WTC11 (cell line): ENCODE data around the gene ANO9.

Experiments
- ESRRA ChIP-seq: sonication (generic); formaldehyde crosslinking; IDR thresholded peaks from 2 replicates; pipeline ENCODE4 v1.8.1; 2022; ENCODE audit warnings: mild to moderate bottlenecking, missing genetic modification reagents, borderline replicate concordance
- SMAD4 ChIP-seq: sonication (generic); formaldehyde crosslinking; IDR thresholded peaks from 2 replicates; pipeline ENCODE4 v1.8.0; 2022; ENCODE audit warnings: mild to moderate bottlenecking, missing genetic modification reagents
- ZNF138 ChIP-seq: sonication (generic); formaldehyde crosslinking; conservative IDR thresholded peaks from 2 replicates; pipeline ENCODE4 v1.8.1; 2022; ENCODE audit warnings: mild to moderate bottlenecking, moderate library complexity, missing genetic modification reagents
- ZNF423 ChIP-seq: fragments of 250-450 bp; sonication (Bioruptor Pico); IDR thresholded peaks from 2 replicates; pipeline ENCODE4 v2.1.2; 2022; ENCODE audit warnings: mild to moderate bottlenecking, moderate library complexity
- TF ChIP-seq, protein P1 (sequence below): sonication (generic); formaldehyde crosslinking; IDR thresholded peaks from 2 replicates; pipeline ENCODE4 v1.8.0; 2022; ENCODE audit warnings: mild to moderate bottlenecking, missing genetic modification reagents
- TF ChIP-seq, protein P2 (sequence below): fragments of 200-600 bp; IDR thresholded peaks from 2 replicates; pipeline ENCODE4 v1.8.0; 2022; ENCODE audit warnings: antibody characterized with exemption
- TF ChIP-seq, protein P3 (sequence below): sonication (generic); formaldehyde crosslinking; IDR thresholded peaks from 2 replicates; pipeline ENCODE4 v1.8.1; 2022; ENCODE audit warnings: low read depth, missing genetic modification reagents, borderline replicate concordance

GRCh38 chr11:449889-450808 is 8.3 kb upstream of the ANO9 start, which contains the start of gene PTDSS2:
- TF ChIP-seq ZNF423 (CRISPR knock-in tag) (0 out of 2 replicates have a peak, but pooled peaks have one; percentile 24), ESRRA (CRISPR knock-in tag) (peak; percentile 87), ZNF138 (CRISPR knock-in tag) (0 out of 2 replicates have a peak, but pooled peaks have one; percentile 33), SMAD4 (no peak)
- TF ChIP-seq, protein P1, sequence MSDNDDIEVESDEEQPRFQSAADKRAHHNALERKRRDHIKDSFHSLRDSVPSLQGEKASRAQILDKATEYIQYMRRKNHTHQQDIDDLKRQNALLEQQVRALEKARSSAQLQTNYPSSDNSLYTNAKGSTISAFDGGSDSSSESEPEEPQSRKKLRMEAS (CRISPR knock-in tag): peak; percentile 74; the same call in 1 of the 2 replicates
- TF ChIP-seq, protein P2, sequence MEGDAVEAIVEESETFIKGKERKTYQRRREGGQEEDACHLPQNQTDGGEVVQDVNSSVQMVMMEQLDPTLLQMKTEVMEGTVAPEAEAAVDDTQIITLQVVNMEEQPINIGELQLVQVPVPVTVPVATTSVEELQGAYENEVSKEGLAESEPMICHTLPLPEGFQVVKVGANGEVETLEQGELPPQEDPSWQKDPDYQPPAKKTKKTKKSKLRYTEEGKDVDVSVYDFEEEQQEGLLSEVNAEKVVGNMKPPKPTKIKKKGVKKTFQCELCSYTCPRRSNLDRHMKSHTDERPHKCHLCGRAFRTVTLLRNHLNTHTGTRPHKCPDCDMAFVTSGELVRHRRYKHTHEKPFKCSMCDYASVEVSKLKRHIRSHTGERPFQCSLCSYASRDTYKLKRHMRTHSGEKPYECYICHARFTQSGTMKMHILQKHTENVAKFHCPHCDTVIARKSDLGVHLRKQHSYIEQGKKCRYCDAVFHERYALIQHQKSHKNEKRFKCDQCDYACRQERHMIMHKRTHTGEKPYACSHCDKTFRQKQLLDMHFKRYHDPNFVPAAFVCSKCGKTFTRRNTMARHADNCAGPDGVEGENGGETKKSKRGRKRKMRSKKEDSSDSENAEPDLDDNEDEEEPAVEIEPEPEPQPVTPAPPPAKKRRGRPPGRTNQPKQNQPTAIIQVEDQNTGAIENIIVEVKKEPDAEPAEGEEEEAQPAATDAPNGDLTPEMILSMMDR: no peak
- TF ChIP-seq, protein P3, sequence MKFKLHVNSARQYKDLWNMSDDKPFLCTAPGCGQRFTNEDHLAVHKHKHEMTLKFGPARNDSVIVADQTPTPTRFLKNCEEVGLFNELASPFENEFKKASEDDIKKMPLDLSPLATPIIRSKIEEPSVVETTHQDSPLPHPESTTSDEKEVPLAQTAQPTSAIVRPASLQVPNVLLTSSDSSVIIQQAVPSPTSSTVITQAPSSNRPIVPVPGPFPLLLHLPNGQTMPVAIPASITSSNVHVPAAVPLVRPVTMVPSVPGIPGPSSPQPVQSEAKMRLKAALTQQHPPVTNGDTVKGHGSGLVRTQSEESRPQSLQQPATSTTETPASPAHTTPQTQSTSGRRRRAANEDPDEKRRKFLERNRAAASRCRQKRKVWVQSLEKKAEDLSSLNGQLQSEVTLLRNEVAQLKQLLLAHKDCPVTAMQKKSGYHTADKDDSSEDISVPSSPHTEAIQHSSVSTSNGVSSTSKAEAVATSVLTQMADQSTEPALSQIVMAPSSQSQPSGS (CRISPR knock-in tag): no peak
